ENCODE measurements around the gene SNAP29. TPM values are rescaled to one million over a fixed set of nuclear protein-coding genes. Genes with fewer than 3 reads are reported as not detected.

SNAP29 gene
- total RNA-seq, 1 experiment from 2014 or later, result 24.5 TPM

DNA sequence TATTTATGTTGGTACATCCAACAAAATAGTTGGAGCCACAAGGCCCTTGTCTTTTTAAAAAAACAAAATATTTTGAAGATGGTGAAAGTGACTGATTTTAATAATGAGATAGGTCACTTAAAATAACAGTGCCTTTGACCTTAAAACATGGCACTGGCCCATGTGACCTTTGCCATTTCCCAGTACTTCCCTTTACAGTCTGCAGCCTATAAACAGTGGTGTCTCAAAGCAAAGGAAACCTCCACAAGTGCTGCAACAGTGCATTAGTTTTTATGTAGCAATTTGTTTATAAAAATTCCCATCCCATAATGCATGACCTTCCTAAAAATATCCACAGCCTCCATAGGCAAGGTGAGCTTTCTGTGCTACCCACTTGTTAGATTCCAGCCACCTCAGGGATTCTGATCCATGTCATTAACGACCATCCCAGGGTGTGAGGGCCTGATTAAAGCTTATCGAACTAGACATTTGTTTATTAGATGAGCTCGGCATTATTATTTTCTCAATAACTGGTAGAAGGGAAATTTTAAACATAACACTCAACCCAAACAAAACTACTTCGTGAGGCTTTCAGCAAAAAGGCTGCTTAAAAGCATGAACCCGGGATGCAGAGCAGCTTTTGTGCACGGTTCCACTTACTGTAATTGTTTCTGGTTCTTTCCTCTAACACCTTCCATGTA is 30.4 kb downstream of the SNAP29 start:
- intact Hi-C loops (cut with micrococcal nuclease; ENCODE audit: unreplicated experiment), result loop anchor here (10.0 kb wide), 1 partner anchor 56 kb away; no protein-coding TSS in a partner anchor
- H3K4me3 ChIP-seq (ENCODE audit: low read depth in 2 of 2, low read length in 2 of 2), result no peak overlapping the region
- ATAC-seq (no peak), DNase-seq (ENCODE audit: low read depth, low spot score) (no peak)
- no peaks in the 10 kb centered on the region for H3K9me3 ChIP-seq (ENCODE audit: control insufficient read depth, insufficient read depth, low read depth, low read length)
- H3K4me1 ChIP-seq (ENCODE audit: control insufficient read depth, insufficient read depth, low read length), result peaks cover 6% of the 10 kb centered on the region
- no TSS peak for BruUV-seq (replicated peaks)
- H3K36me3 ChIP-seq (ENCODE audit: control insufficient read depth, insufficient read depth, low read length), result no peaks in the 10 kb centered on the region; the same call in 1 of the 2 replicates
- TF ChIP-seq, protein P1, sequence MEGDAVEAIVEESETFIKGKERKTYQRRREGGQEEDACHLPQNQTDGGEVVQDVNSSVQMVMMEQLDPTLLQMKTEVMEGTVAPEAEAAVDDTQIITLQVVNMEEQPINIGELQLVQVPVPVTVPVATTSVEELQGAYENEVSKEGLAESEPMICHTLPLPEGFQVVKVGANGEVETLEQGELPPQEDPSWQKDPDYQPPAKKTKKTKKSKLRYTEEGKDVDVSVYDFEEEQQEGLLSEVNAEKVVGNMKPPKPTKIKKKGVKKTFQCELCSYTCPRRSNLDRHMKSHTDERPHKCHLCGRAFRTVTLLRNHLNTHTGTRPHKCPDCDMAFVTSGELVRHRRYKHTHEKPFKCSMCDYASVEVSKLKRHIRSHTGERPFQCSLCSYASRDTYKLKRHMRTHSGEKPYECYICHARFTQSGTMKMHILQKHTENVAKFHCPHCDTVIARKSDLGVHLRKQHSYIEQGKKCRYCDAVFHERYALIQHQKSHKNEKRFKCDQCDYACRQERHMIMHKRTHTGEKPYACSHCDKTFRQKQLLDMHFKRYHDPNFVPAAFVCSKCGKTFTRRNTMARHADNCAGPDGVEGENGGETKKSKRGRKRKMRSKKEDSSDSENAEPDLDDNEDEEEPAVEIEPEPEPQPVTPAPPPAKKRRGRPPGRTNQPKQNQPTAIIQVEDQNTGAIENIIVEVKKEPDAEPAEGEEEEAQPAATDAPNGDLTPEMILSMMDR (IDR thresholded peaks at IDR 0.05), result no peak
- TF ChIP-seq SIN3A (IDR thresholded peaks at IDR 0.05; ENCODE audit: borderline replicate concordance, insufficient read depth, low read depth, low read length) (no peak), POLR2AphosphoS5 (IDR thresholded peaks at IDR 0.05; ENCODE audit: low read depth, low read length) (no peak), REST (IDR thresholded peaks at IDR 0.05; ENCODE audit: insufficient read depth in 1 of 2, low read depth in 2 of 2, low read length in 1 of 2) (no peak), TCF7L2 (IDR thresholded peaks at IDR 0.05; ENCODE audit: low read depth, low read length) (no peak)
- ChIA-PET POLR2A (no interaction called here), CTCF (no interaction called here)
- H3K27me3 ChIP-seq (ENCODE audit: control insufficient read depth, insufficient read depth, low read length), result no peaks in the 10 kb centered on the region
- in situ Hi-C loops (cut with HindIII; ENCODE audit: low pct_unique_long_range_greater_than_20kb, low sequenced_read_pairs), result no loop called here
- no peak overlapping the region for H3K27ac ChIP-seq (ENCODE audit: low read length)

DNA sequence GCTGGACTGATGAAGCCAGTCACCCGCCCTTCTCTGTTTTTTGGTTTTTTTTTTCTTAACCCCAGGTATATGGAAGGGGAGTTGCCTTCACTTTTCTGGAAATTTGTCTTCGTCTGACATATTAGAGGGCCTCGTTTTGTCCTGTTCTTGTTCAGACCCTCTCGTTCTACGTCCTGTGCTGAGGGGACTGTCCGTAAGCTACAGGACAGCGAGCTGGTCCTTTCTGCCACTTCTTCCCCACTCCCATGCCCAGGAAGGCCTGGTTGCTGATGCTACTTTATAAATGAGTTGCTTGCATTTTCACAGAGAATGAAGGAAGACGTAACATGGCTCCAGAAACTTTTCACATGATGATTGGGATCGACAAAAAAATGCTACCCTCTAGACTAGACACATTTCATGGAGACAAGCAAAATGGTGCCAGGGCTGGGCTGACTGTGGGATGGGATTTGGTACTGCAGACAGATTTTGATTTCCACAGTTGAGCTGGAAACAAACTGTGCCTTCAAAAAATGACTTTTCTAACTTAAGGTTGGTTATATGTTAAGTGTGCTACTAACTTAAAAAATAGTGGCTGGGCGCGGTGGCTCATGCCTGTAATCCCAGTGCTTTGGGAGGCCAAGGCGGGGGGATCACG is 31.2 kb downstream of the SNAP29 start:
- TF ChIP-seq REST (IDR thresholded peaks at IDR 0.05; ENCODE audit: insufficient read depth in 1 of 2, low read depth in 2 of 2, low read length in 1 of 2), result no peak
- no peak for TF ChIP-seq SIN3A (IDR thresholded peaks at IDR 0.05; ENCODE audit: borderline replicate concordance, insufficient read depth, low read depth, low read length)
- TF ChIP-seq POLR2AphosphoS5 (IDR thresholded peaks at IDR 0.05; ENCODE audit: low read depth, low read length), result no peak
- TF ChIP-seq, protein P1 (IDR thresholded peaks at IDR 0.05), result no peak
- TF ChIP-seq TCF7L2 (IDR thresholded peaks at IDR 0.05; ENCODE audit: low read depth, low read length), result no peak
- TSS peak; percentile 82 for BruUV-seq (replicated peaks)
- in situ Hi-C loops (cut with HindIII; ENCODE audit: low pct_unique_long_range_greater_than_20kb, low sequenced_read_pairs), result no loop called here
- intact Hi-C loops (cut with micrococcal nuclease; ENCODE audit: unreplicated experiment), result loop anchor here (10.0 kb wide), 1 partner anchor 55 kb away; no protein-coding TSS in a partner anchor
- H3K4me1 ChIP-seq (ENCODE audit: control insufficient read depth, insufficient read depth, low read length), result peaks cover 6% of the 10 kb centered on the region
- H3K9me3 ChIP-seq (ENCODE audit: control insufficient read depth, insufficient read depth, low read depth, low read length), result no peaks in the 10 kb centered on the region
- H3K27ac ChIP-seq (ENCODE audit: low read length), result no peak overlapping the region
- H3K4me3 ChIP-seq (ENCODE audit: low read depth in 2 of 2, low read length in 2 of 2), result no peak overlapping the region
- DNase-seq (ENCODE audit: low read depth, low spot score) (no peak), ATAC-seq (no peak)
- H3K27me3 ChIP-seq (ENCODE audit: control insufficient read depth, insufficient read depth, low read length), result no peaks in the 10 kb centered on the region
- CTCF ChIA-PET, result interaction anchor here (0.7 kb wide), 1 partner anchor 58 kb away, joined by 3 read pairs; no protein-coding TSS in a partner anchor
- no peaks in the 10 kb centered on the region; the same call in 1 of the 2 replicates for H3K36me3 ChIP-seq (ENCODE audit: control insufficient read depth, insufficient read depth, low read length)
- POLR2A ChIA-PET, result no interaction called here

Measured in Panc1 (cell line).